CD14-positive monocyte (primary cell): Measurements from ENCODE around the gene NLRX1. TPM values are rescaled to one million over a fixed set of nuclear protein-coding genes. Genes with fewer than 3 reads are reported as not detected.

Source experiments
- DNase-seq, 3 donors: peaks; one replicate each; pipeline ENCODE4 v3.0.0-alpha.2; 2011 to 2022
- H2AFZ ChIP-seq: 2 replicates; pipeline ENCODE4 v1.6.0; 2012; ENCODE audit warnings: mild to moderate bottlenecking, low read depth, low read length, inconsistent platforms; ENCODE audit not compliant: insufficient read depth, poor library complexity, severe bottlenecking
- H3K27ac ChIP-seq, 2 donors: 1 replicate in 1 of 2; 2 replicates in 1 of 2; pipeline ENCODE4 v1.5.1; 2012 to 2013; ENCODE audit warnings: low read length in 2 of 2, control low read depth in 1 of 2, inconsistent platforms in 1 of 2, low read depth in 1 of 2, mild to moderate bottlenecking in 1 of 2
- H3K27me3 ChIP-seq, 2 donors: one replicate each; pipeline versions ENCODE4 v1.6.0 to v1.6.1; 2011 to 2013; ENCODE audit warnings: low read length in 2 of 2; ENCODE audit not compliant: control insufficient read depth in 2 of 2, insufficient read depth in 2 of 2
- H3K36me3 ChIP-seq, 2 donors: replicated peaks in 1 of 2; 1 replicate in 1 of 2; 2 replicates in 1 of 2; pipeline versions ENCODE4 v1.5.1 to v1.6.1; 2012 to 2013; ENCODE audit warnings: low read length in 2 of 2, control low read depth in 1 of 2, inconsistent platforms in 1 of 2, mild to moderate bottlenecking in 1 of 2; ENCODE audit not compliant: insufficient read depth in 2 of 2, control insufficient read depth in 1 of 2
- H3K4me1 ChIP-seq, 2 donors: 1 replicate in 1 of 2; 2 replicates in 1 of 2; pipeline versions ENCODE4 v1.5.1 to v1.6.1; 2012 to 2013; ENCODE audit warnings: low read length in 2 of 2, control low read depth in 1 of 2, inconsistent platforms in 1 of 2, mild to moderate bottlenecking in 1 of 2, moderate library complexity in 1 of 2; ENCODE audit not compliant: insufficient read depth in 2 of 2, control insufficient read depth in 1 of 2
- H3K4me2 ChIP-seq: replicated peaks from 2 replicates; pipeline ENCODE3; 2012; ENCODE audit warnings: low read length, moderate library complexity, mild to moderate bottlenecking; ENCODE audit not compliant: poor library complexity, severe bottlenecking; ENCODE audit errors: extremely low read depth
- H3K4me3 ChIP-seq, 3 experiments: fragments of 200-600 bp in 1 of 3; sonication (generic) in 1 of 3; replicated peaks in 1 of 3; 1 replicate in 2 of 3; 2 replicates in 1 of 3; pipeline ENCODE4 v1.5.1; 2011 to 2013; ENCODE audit warnings: low read length in 3 of 3, mild to moderate bottlenecking in 3 of 3, control low read depth in 2 of 3, low read depth in 2 of 3, inconsistent platforms in 1 of 3, moderate library complexity in 1 of 3
- H3K79me2 ChIP-seq: 2 replicates; pipeline ENCODE4 v1.6.0; 2012; ENCODE audit warnings: mild to moderate bottlenecking, control low read depth, inconsistent platforms, low read length, moderate library complexity; ENCODE audit not compliant: insufficient read depth
- H3K9ac ChIP-seq: 2 replicates; pipeline ENCODE4 v1.6.0; 2017; ENCODE audit warnings: low read length, mild to moderate bottlenecking; ENCODE audit not compliant: insufficient read depth, poor library complexity, severe bottlenecking
- H3K9me3 ChIP-seq, 2 donors: replicated peaks in 1 of 2; 1 replicate in 1 of 2; 2 replicates in 1 of 2; pipeline versions ENCODE4 v1.5.1 to v1.6.1; 2012 to 2013; ENCODE audit warnings: low read length in 2 of 2, control low read depth in 1 of 2; ENCODE audit not compliant: control insufficient read depth in 1 of 2, insufficient read depth in 1 of 2
- H4K20me1 ChIP-seq: 2 replicates; pipeline ENCODE4 v1.6.0; 2012; ENCODE audit warnings: mild to moderate bottlenecking, low read length, control low read depth, moderate library complexity; ENCODE audit not compliant: insufficient read depth
- H3K27ac Mint-ChIP-seq, 7 donors: one replicate each; pipeline ENCODE4 v1.8.0; 2020; ENCODE audit warnings: mild to moderate bottlenecking in 7 of 7, mixed read lengths in 7 of 7, moderate library complexity in 6 of 7, inconsistent platforms in 2 of 7
- H3K27me3 Mint-ChIP-seq, 3 donors: one replicate each; pipeline ENCODE4 v1.8.0; 2021 to 2022; ENCODE audit warnings: low read depth in 3 of 3, mild to moderate bottlenecking in 3 of 3, mixed read lengths in 3 of 3, moderate library complexity in 3 of 3, inconsistent platforms in 1 of 3
- H3K36me3 Mint-ChIP-seq, 2 donors: one replicate each; pipeline ENCODE4 v1.8.0; 2020; ENCODE audit warnings: mixed read lengths in 2 of 2, inconsistent platforms in 1 of 2, mild to moderate bottlenecking in 1 of 2
- H3K4me1 Mint-ChIP-seq: one replicate; pipeline ENCODE4 v1.8.0; 2020; ENCODE audit warnings: mild to moderate bottlenecking, mixed read lengths
- H3K4me3 Mint-ChIP-seq, 2 donors: one replicate each; pipeline ENCODE4 v1.8.0; 2020; ENCODE audit warnings: mild to moderate bottlenecking in 2 of 2, mixed read lengths in 2 of 2, moderate library complexity in 1 of 2
- H3K9me3 Mint-ChIP-seq, 7 donors: one replicate each; pipeline ENCODE4 v1.8.0; 2020 to 2022; ENCODE audit warnings: mixed read lengths in 7 of 7, mild to moderate bottlenecking in 6 of 7, moderate library complexity in 6 of 7, inconsistent platforms in 2 of 7
- WGBS: methylation state at CpG from one replicate; pipeline ENCODE4 v1.1.5; 2013; ENCODE audit warnings: missing lambda C conversion rate; ENCODE audit not compliant: insufficient coverage; 5-methylcytosine and 5-hydroxymethylcytosine counted together
- intact Hi-C, 2 donors: fragments of 100-400 bp; cut with micrococcal nuclease; formaldehyde crosslinking; loops; one replicate each; pipeline versions ENCODE4 v1.15.0 to v1.15.1; 2023
- polyA plus RNA-seq, 3 donors: library from polyadenylated mRNA; depleted of rRNA in 1 of 3; unstranded in 2 of 3; stranded (reverse) in 1 of 3; fragments of 300-500 nt in 2 of 3; fragments of >200 nt in 1 of 3; fragmentation: Illumina TruSeq in 2 of 3; gene quantifications; 1 replicate in 2 of 3; 2 replicates in 1 of 3; pipeline ENCODE4 v1.2.3, GENCODE V29; 2012 to 2021
- TF ChIP-seq, protein P1 (sequence below): fragments of 200-600 bp; IDR thresholded peaks from one replicate; pipeline ENCODE4 v1.8.0; 2022; ENCODE audit warnings: antibody characterized with exemption, mild to moderate bottlenecking

NLRX1 gene
- polyA plus RNA-seq, 3 donors = 13.7 to 15.5 (median 14.2) TPM

DNA sequence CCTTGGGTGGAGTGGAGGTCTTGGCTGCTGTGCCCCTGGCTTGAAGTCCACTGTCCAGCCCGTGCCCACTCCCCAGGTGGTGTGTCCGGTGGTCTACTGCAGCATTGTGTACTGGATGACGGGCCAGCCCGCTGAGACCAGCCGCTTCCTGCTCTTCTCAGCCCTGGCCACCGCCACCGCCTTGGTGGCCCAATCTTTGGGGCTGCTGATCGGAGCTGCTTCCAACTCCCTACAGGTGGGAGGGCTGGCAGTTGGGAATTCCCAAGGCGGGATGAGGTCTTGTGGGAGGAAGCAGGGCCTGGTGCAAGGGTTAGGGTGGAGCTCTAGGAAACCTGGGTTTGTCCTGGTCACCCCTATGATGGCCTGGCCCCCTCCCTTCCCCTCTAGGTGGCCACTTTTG is 8.4 kb upstream of the NLRX1 start:
- no peaks in the 10 kb centered on the region for H3K36me3 ChIP-seq
- H3K36me3 Mint-ChIP-seq = no peaks in the 10 kb centered on the region
- 88% methylated on average over 9 of the region's 9 CpGs for WGBS
- H3K27me3 ChIP-seq = no peaks in the 10 kb centered on the region
- intact Hi-C loops = no loop called here
- no peak overlapping the region for H3K27ac ChIP-seq
- H3K27me3 Mint-ChIP-seq = peaks cover 8 to 19% (median 13%) of the 10 kb centered on the region in 3 donors
- no peak overlapping the region for H3K4me2 ChIP-seq
- peaks cover 0 to 5% (median 0%) of the 10 kb centered on the region in 7 donors for H3K9me3 Mint-ChIP-seq
- no peak for DNase-seq
- no peak overlapping the region for H3K4me3 ChIP-seq
- no peak overlapping the region for H2AFZ ChIP-seq
- H3K4me1 ChIP-seq = no peaks in the 10 kb centered on the region
- peaks cover 6% of the 10 kb centered on the region for H3K4me1 Mint-ChIP-seq
- no peaks in the 10 kb centered on the region for H3K9me3 ChIP-seq
- no peak overlapping the region for H3K9ac ChIP-seq
- no peak overlapping the region for H3K4me3 Mint-ChIP-seq
- TF ChIP-seq, protein P1, sequence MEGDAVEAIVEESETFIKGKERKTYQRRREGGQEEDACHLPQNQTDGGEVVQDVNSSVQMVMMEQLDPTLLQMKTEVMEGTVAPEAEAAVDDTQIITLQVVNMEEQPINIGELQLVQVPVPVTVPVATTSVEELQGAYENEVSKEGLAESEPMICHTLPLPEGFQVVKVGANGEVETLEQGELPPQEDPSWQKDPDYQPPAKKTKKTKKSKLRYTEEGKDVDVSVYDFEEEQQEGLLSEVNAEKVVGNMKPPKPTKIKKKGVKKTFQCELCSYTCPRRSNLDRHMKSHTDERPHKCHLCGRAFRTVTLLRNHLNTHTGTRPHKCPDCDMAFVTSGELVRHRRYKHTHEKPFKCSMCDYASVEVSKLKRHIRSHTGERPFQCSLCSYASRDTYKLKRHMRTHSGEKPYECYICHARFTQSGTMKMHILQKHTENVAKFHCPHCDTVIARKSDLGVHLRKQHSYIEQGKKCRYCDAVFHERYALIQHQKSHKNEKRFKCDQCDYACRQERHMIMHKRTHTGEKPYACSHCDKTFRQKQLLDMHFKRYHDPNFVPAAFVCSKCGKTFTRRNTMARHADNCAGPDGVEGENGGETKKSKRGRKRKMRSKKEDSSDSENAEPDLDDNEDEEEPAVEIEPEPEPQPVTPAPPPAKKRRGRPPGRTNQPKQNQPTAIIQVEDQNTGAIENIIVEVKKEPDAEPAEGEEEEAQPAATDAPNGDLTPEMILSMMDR = no peak
- H3K27ac Mint-ChIP-seq = no peak overlapping the region
- no peaks in the 10 kb centered on the region for H4K20me1 ChIP-seq
- no peaks in the 10 kb centered on the region for H3K79me2 ChIP-seq

DNA sequence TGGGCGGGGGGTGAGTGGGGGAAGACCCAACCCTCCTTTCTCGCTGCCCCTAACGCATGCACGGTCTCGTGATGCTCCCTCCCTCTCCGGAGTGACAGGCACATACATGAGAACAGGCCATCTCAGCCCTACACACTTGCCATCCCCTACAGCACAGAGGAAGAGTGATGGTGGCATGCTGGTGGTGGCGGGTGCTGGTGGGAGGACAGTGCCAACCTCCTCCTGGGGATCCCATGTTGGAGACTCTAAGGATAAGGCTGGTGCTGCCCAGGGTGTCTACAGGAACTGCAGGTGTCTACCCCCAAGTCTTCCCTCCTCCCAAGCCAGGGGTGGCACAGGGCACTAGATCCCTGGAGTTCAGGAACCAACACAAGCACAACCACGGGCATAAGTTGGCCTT is 6.7 kb upstream of the NLRX1 start:
- no peak overlapping the region for H3K4me3 Mint-ChIP-seq
- H3K4me2 ChIP-seq = no peak overlapping the region
- H3K9me3 ChIP-seq = no peaks in the 10 kb centered on the region
- H3K4me1 Mint-ChIP-seq = no peaks in the 10 kb centered on the region
- H3K27me3 ChIP-seq = no peaks in the 10 kb centered on the region
- no peak overlapping the region for H3K27ac ChIP-seq
- H3K36me3 Mint-ChIP-seq = no peaks in the 10 kb centered on the region
- 100% methylated on average over 1 of the region's 8 CpGs for WGBS
- intact Hi-C loops = no loop called here
- H3K27ac Mint-ChIP-seq = no peak overlapping the region
- H3K4me1 ChIP-seq = no peaks in the 10 kb centered on the region
- TF ChIP-seq, protein P1 = no peak
- no peak overlapping the region for H3K9ac ChIP-seq
- no peak overlapping the region for H3K4me3 ChIP-seq
- DNase-seq = no peak
- H4K20me1 ChIP-seq = no peaks in the 10 kb centered on the region
- no peaks in the 10 kb centered on the region for H3K79me2 ChIP-seq
- H3K9me3 Mint-ChIP-seq = peaks cover 0 to 3% (median 0%) of the 10 kb centered on the region in 7 donors
- H3K36me3 ChIP-seq = no peaks in the 10 kb centered on the region
- peaks cover 2 to 5% (median 2%) of the 10 kb centered on the region in 3 donors for H3K27me3 Mint-ChIP-seq
- no peak overlapping the region for H2AFZ ChIP-seq
